Vagina (tissue), 2 donors: ENCODE measurements around the gene HSPE1.

Experiments used
- CTCF ChIP-seq, 3 experiments: fragments of 450-650 bp in 2 of 3; fragments of 200-600 bp in 1 of 3; sonication (generic) in 1 of 3; IDR thresholded peaks; one replicate each; pipeline ENCODE4 v1.5.1; 2017 to 2019; ENCODE audit warnings: antibody characterized with exemption in 3 of 3, mild to moderate bottlenecking in 2 of 3, moderate library complexity in 2 of 3
- POLR2A ChIP-seq, 2 donors: fragments of 450-650 bp; IDR thresholded peaks; one replicate each; pipeline ENCODE4 v1.6.1; 2017; ENCODE audit warnings: antibody characterized with exemption in 2 of 2, mild to moderate bottlenecking in 2 of 2, moderate library complexity in 2 of 2
- POLR2AphosphoS5 ChIP-seq, 2 donors: sonication (generic); formaldehyde crosslinking; IDR thresholded peaks; one replicate each; pipeline ENCODE4 v1.9.0; 2017; ENCODE audit warnings: antibody characterized with exemption in 2 of 2, mild to moderate bottlenecking in 2 of 2, low read depth in 1 of 2; ENCODE audit not compliant: insufficient read depth in 1 of 2

GRCh38 chr2:197504512-197504911 is 4.3 kb downstream of the HSPE1 start:
- TF ChIP-seq CTCF (IDR thresholded peaks at IDR 0.05), result no peak
- no peak for TF ChIP-seq POLR2A (IDR thresholded peaks at IDR 0.05)
- no peak for TF ChIP-seq POLR2AphosphoS5 (IDR thresholded peaks at IDR 0.05; ENCODE audit: insufficient read depth in 1 of 2, low read depth in 1 of 2)
